HepG2 (cell line): ENCODE data around the gene KHNYN. TPM values are rescaled to one million over a fixed set of nuclear protein-coding genes. Genes with fewer than 3 reads are reported as not detected.

ENCODE experiments used
- FOXO1 ChIP-seq: sonication (generic); formaldehyde crosslinking; IDR thresholded peaks from 2 replicates; pipeline ENCODE4 v1.4.0; 2020; ENCODE audit warnings: missing genetic modification reagents
- HNRNPLL ChIP-seq: fragments of 200-400 bp; formaldehyde crosslinking; IDR thresholded peaks from 2 replicates; pipeline ENCODE4 v1.6.1; 2017; ENCODE audit warnings: mild to moderate bottlenecking, low read depth, low read length; ENCODE audit not compliant: poor library complexity, severe bottlenecking
- KDM6A ChIP-seq: IDR thresholded peaks from 2 replicates; pipeline ENCODE4 v1.6.1; 2016; ENCODE audit warnings: low read depth
- MBNL3 ChIP-seq: fragments of 250-450 bp; sonication (Bioruptor Pico); conservative IDR thresholded peaks from 2 replicates; pipeline ENCODE4 v1.8.0; 2022; ENCODE audit warnings: mild to moderate bottlenecking, inconsistent platforms
- NCOA2 ChIP-seq: sonication (generic); formaldehyde crosslinking; IDR thresholded peaks from 2 replicates; pipeline ENCODE4 v1.8.0; 2022; ENCODE audit warnings: inconsistent platforms
- NR2C2 ChIP-seq: sonication (generic); formaldehyde crosslinking; IDR thresholded peaks from 2 replicates; pipeline ENCODE4 v1.4.0; 2020; ENCODE audit warnings: missing genetic modification reagents, mild to moderate bottlenecking, moderate library complexity, borderline replicate concordance
- PBX3 ChIP-seq: sonication (generic); formaldehyde crosslinking; IDR thresholded peaks from 2 replicates; pipeline ENCODE4 v1.8.1; 2023; ENCODE audit warnings: missing genetic modification reagents, inconsistent platforms, borderline replicate concordance
- SIN3B ChIP-seq: fragments of 150-350 bp; IDR thresholded peaks from 2 replicates; pipeline ENCODE4 v1.6.1; 2014; ENCODE audit warnings: low read length
- TAF1 ChIP-seq: sonication (generic); formaldehyde crosslinking; IDR thresholded peaks from 2 replicates; pipeline ENCODE4 v1.4.0; 2020; ENCODE audit warnings: missing genetic modification reagents
- ZFY ChIP-seq: sonication (generic); formaldehyde crosslinking; IDR thresholded peaks from 2 replicates; pipeline ENCODE4 v1.4.0; 2020; ENCODE audit warnings: missing genetic modification reagents
- ZKSCAN8 ChIP-seq: IDR thresholded peaks from 2 replicates; pipeline ENCODE4 v1.6.1; 2016; ENCODE audit warnings: borderline replicate concordance, missing genetic modification reagents, missing compliant biosample characterization
- ZNF552 ChIP-seq: sonication (generic); formaldehyde crosslinking; IDR thresholded peaks from 2 replicates; pipeline ENCODE4 v1.9.0; 2022; ENCODE audit warnings: missing genetic modification reagents, mild to moderate bottlenecking, borderline replicate concordance
- ZNF570 ChIP-seq: sonication (generic); formaldehyde crosslinking; IDR thresholded peaks from 2 replicates; pipeline ENCODE4 v1.4.0; 2020; ENCODE audit warnings: mild to moderate bottlenecking, missing genetic modification reagents, borderline replicate concordance
- ZNF616 ChIP-seq: sonication (generic); formaldehyde crosslinking; IDR thresholded peaks from 2 replicates; pipeline ENCODE4 v1.5.0; 2020; ENCODE audit warnings: low read depth, mild to moderate bottlenecking, missing genetic modification reagents
- ZNF773 ChIP-seq: sonication (generic); formaldehyde crosslinking; IDR thresholded peaks from 2 replicates; pipeline ENCODE4 v1.4.0; 2020; ENCODE audit warnings: missing genetic modification reagents, borderline replicate concordance
- polyA plus RNA-seq, 8 experiments: library from polyadenylated mRNA; depleted of rRNA in 3 of 8; stranded (reverse) in 7 of 8; unstranded in 1 of 8; fragments of >200 nt; fragmentation: Illumina TruSeq in 4 of 8; extraction: Trizol in 4 of 8; gene quantifications; 2 replicates each; pipeline versions ENCODE4 v1.2.1 to v1.2.3, GENCODE V29; 2011 to 2016; ENCODE audit warnings: low read depth in 4 of 8, missing spikeins in 1 of 8, mixed read lengths in 1 of 8; ENCODE audit not compliant: insufficient read depth in 1 of 8
- total RNA-seq, 5 experiments: library from RNA; depleted of rRNA; stranded (reverse); fragments of >200 nt; fragmentation: Illumina TruSeq; extraction: Trizol; gene quantifications; 2 replicates each; pipeline ENCODE4 v1.2.3, GENCODE V29; 2016; ENCODE audit warnings: low read depth in 1 of 5
- TF ChIP-seq, protein P1 (sequence below): sonication (generic); formaldehyde crosslinking; IDR thresholded peaks from 2 replicates; pipeline ENCODE4 v1.5.1; 2020; ENCODE audit warnings: mild to moderate bottlenecking, missing genetic modification reagents, borderline replicate concordance
- TF ChIP-seq, protein P2 (sequence below): sonication (generic); formaldehyde crosslinking; IDR thresholded peaks from 2 replicates; pipeline ENCODE4 v1.4.0; 2020; ENCODE audit warnings: missing genetic modification reagents, borderline replicate concordance

Gene KHNYN
- total and polyA plus RNA-seq, 2 of the 13 experiments (the other 11 are each of a cell fraction or from before 2014, with no cell fraction given) = 52.8 to 75.7 TPM

DNA sequence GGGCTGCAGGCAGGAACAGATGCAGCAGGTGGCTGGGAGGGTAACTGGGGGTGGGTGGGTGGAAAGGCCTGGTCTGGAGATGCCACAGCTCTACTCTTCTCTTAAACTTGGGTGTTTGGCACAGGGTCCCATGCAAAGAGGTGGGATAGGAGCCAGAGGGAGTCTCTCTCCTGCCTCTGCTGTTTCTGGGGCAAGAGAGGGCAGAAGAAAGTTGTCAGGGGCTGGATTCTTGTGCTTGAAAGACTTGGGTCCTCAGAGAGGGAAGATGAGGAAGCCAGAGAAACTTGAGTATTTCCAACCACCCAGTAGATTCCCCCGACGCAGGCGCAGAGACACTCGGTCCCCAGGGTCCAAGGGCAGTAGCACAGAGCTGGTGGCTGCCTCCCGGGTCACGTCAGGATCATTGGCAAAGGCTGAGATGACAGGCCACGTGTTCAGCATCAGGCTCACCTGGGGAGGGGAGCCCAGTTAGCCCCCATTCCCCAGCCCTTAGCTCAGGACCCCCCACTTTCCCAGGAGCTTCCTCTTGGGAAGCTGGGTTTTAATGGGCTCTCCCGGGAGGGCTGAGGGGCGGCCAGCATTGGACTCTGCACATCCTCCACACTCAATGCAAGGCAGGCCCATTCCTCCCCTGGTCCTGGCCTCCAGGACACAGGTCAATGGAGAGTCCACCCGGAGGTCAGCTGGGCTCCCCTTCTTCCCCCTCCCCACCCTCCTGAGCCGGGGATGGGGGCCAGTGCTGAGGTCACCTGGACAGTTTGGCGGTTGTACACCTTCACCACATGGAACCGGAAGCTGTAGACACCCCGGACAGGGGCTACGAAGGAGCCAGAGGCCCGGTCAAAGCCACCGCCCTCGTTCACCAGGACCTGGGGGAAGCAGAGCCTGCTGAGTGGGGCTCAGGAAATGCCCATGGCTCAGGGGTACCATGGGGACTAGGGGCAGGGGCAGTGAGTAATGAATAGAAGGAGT lies 1.9 kb upstream of the KHNYN start (continued):
- TF ChIP-seq ZNF616 (CRISPR knock-in tag) (no peak), ZNF773 (CRISPR knock-in tag) (no peak), NR2C2 (CRISPR knock-in tag) (peak; percentile 40; the same call in 1 of the 2 replicates), PBX3 (CRISPR knock-in tag) (no peak), TAF1 (CRISPR knock-in tag) (peak; percentile 27; the same call in 1 of the 2 replicates), NCOA2 (CRISPR knock-in tag) (0 out of 2 replicates have a peak, but pooled peaks have one; percentile 35), FOXO1 (CRISPR knock-in tag) (no peak), HNRNPLL (peak; percentile 30), MBNL3 (CRISPR knock-in tag) (no peak), ZKSCAN8 (CRISPR knock-in tag) (no peak), KDM6A (CRISPR knock-in tag) (no peak), ZFY (CRISPR knock-in tag) (peak; percentile 46), ZNF552 (no peak), ZNF570 (no peak), SIN3B (no peak)
- TF ChIP-seq, protein P1, sequence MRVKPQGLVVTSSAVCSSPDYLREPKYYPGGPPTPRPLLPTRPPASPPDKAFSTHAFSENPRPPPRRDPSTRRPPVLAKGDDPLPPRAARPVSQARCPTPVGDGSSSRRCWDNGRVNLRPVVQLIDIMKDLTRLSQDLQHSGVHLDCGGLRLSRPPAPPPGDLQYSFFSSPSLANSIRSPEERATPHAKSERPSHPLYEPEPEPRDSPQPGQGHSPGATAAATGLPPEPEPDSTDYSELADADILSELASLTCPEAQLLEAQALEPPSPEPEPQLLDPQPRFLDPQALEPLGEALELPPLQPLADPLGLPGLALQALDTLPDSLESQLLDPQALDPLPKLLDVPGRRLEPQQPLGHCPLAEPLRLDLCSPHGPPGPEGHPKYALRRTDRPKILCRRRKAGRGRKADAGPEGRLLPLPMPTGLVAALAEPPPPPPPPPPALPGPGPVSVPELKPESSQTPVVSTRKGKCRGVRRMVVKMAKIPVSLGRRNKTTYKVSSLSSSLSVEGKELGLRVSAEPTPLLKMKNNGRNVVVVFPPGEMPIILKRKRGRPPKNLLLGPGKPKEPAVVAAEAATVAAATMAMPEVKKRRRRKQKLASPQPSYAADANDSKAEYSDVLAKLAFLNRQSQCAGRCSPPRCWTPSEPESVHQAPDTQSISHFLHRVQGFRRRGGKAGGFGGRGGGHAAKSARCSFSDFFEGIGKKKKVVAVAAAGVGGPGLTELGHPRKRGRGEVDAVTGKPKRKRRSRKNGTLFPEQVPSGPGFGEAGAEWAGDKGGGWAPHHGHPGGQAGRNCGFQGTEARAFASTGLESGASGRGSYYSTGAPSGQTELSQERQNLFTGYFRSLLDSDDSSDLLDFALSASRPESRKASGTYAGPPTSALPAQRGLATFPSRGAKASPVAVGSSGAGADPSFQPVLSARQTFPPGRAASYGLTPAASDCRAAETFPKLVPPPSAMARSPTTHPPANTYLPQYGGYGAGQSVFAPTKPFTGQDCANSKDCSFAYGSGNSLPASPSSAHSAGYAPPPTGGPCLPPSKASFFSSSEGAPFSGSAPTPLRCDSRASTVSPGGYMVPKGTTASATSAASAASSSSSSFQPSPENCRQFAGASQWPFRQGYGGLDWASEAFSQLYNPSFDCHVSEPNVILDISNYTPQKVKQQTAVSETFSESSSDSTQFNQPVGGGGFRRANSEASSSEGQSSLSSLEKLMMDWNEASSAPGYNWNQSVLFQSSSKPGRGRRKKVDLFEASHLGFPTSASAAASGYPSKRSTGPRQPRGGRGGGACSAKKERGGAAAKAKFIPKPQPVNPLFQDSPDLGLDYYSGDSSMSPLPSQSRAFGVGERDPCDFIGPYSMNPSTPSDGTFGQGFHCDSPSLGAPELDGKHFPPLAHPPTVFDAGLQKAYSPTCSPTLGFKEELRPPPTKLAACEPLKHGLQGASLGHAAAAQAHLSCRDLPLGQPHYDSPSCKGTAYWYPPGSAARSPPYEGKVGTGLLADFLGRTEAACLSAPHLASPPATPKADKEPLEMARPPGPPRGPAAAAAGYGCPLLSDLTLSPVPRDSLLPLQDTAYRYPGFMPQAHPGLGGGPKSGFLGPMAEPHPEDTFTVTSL (CRISPR knock-in tag) = no peak
- TF ChIP-seq, protein P2, sequence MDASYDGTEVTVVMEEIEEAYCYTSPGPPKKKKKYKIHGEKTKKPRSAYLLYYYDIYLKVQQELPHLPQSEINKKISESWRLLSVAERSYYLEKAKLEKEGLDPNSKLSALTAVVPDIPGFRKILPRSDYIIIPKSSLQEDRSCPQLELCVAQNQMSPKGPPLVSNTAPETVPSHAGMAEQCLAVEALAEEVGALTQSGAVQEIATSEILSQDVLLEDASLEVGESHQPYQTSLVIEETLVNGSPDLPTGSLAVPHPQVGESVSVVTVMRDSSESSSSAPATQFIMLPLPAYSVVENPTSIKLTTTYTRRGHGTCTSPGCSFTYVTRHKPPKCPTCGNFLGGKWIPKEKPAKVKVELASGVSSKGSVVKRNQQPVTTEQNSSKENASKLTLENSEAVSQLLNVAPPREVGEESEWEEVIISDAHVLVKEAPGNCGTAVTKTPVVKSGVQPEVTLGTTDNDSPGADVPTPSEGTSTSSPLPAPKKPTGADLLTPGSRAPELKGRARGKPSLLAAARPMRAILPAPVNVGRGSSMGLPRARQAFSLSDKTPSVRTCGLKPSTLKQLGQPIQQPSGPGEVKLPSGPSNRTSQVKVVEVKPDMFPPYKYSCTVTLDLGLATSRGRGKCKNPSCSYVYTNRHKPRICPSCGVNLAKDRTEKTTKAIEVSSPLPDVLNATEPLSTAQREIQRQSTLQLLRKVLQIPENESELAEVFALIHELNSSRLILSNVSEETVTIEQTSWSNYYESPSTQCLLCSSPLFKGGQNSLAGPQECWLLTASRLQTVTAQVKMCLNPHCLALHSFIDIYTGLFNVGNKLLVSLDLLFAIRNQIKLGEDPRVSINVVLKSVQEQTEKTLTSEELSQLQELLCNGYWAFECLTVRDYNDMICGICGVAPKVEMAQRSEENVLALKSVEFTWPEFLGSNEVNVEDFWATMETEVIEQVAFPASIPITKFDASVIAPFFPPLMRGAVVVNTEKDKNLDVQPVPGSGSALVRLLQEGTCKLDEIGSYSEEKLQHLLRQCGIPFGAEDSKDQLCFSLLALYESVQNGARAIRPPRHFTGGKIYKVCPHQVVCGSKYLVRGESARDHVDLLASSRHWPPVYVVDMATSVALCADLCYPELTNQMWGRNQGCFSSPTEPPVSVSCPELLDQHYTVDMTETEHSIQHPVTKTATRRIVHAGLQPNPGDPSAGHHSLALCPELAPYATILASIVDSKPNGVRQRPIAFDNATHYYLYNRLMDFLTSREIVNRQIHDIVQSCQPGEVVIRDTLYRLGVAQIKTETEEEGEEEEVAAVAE (CRISPR knock-in tag) = peak; percentile 74; the same call in 1 of the 2 replicates
